Thoracic aorta (tissue), 2 donors: ENCODE results near the gene RTKN2. TPM values are rescaled to one million over a fixed set of nuclear protein-coding genes. Genes with fewer than 3 reads are reported as not detected.

Experiments used
- ATAC-seq: fragments of 150-250 bp; one replicate; pipeline ENCODE4 v1.8.0; 2017; ENCODE audit warnings: low read depth; ENCODE audit not compliant: insufficient number of reproducible peaks, low FRiP score
- DNase-seq: peaks from one replicate; pipeline ENCODE4 v3.0.0-alpha.2; 2020; ENCODE audit warnings: low spot score
- H3K27ac ChIP-seq, 2 donors: fragments of 200-600 bp; sonication (generic); 1 replicate in 1 of 2; 2 replicates in 1 of 2; pipeline ENCODE4 v1.5.1; 2016; ENCODE audit warnings: mild to moderate bottlenecking in 2 of 2, moderate library complexity in 2 of 2
- H3K27me3 ChIP-seq: fragments of 200-600 bp; sonication (generic); replicated peaks from 2 replicates; pipeline ENCODE4 v1.6.0; 2016; ENCODE audit warnings: mild to moderate bottlenecking; ENCODE audit not compliant: insufficient read depth
- H3K36me3 ChIP-seq: fragments of 200-600 bp; sonication (generic); one replicate; pipeline ENCODE4 v1.5.1; 2016
- H3K4me1 ChIP-seq, 2 donors: fragments of 200-600 bp; sonication (generic); 1 replicate in 1 of 2; 2 replicates in 1 of 2; pipeline versions ENCODE4 v1.5.1 to v1.6.0; 2016; ENCODE audit warnings: low read depth in 2 of 2, mild to moderate bottlenecking in 1 of 2; ENCODE audit not compliant: control insufficient read depth in 1 of 2
- H3K4me3 ChIP-seq: fragments of 200-600 bp; sonication (generic); 2 replicates; pipeline ENCODE4 v1.5.1; 2016; ENCODE audit warnings: mild to moderate bottlenecking
- H3K9me3 ChIP-seq: fragments of 200-600 bp; sonication (generic); 2 replicates; pipeline ENCODE4 v1.5.1; 2016
- CTCF ChIP-seq: fragments of 200-600 bp; sonication (generic); IDR thresholded peaks from one replicate; pipeline ENCODE4 v1.5.1; 2019; ENCODE audit warnings: antibody characterized with exemption
- total RNA-seq, 2 donors: library from RNA; depleted of rRNA; stranded (reverse); fragments of >200 nt; gene quantifications; one replicate each; pipeline versions ENCODE4 v1.1.0 to v1.2.3, GENCODE V29; 2016

RTKN2 gene
- total RNA-seq, 2 donors from 2014 or later: not detected

- Histone ChIP-seq H3K4me1 (peaks cover 10 to 35% of the 10 kb centered on the region in 2 donors), H3K4me3 (peak overlapping the region; percentile 13), H3K27me3 (no peaks in the 10 kb centered on the region), H3K27ac (peak overlapping the region; percentile 55 to 59), H3K36me3 (no peaks in the 10 kb centered on the region), H3K9me3 (no peaks in the 10 kb centered on the region)
- TF ChIP-seq CTCF: no peak
- DNase-seq: no peak
- no peak for ATAC-seq
These were observed 82.5 kb downstream of the RTKN2 start for GRCh38 chr10:62185919-62186692.

GRCh38 chr10:62183857-62184795, 84.5 kb downstream of the RTKN2 start:
- peaks cover 10 to 35% of the 10 kb centered on the region in 2 donors for H3K4me1 ChIP-seq
- no peak overlapping the region for H3K27ac ChIP-seq
- TF ChIP-seq CTCF: no peak
- DNase-seq: no peak
- no peak for ATAC-seq
- no peaks in the 10 kb centered on the region for H3K36me3 ChIP-seq
- no peak overlapping the region for H3K4me3 ChIP-seq
- H3K27me3 ChIP-seq: no peaks in the 10 kb centered on the region
- peaks cover 4% of the 10 kb centered on the region for H3K9me3 ChIP-seq

- no peak for ATAC-seq
- no peak overlapping the region for H3K27ac ChIP-seq
- no peaks in the 10 kb centered on the region for H3K27me3 ChIP-seq
- DNase-seq: no peak
- peaks cover 10 to 35% of the 10 kb centered on the region in 2 donors for H3K4me1 ChIP-seq
- no peaks in the 10 kb centered on the region for H3K36me3 ChIP-seq
- H3K4me3 ChIP-seq: no peak overlapping the region
- no peak for TF ChIP-seq CTCF
- peaks cover 4% of the 10 kb centered on the region for H3K9me3 ChIP-seq
These were observed 85.2 kb downstream of the RTKN2 start for GRCh38 chr10:62183442-62183841.

- Histone ChIP-seq H3K27ac (no peak overlapping the region), H3K36me3 (no peaks in the 10 kb centered on the region), H3K27me3 (no peaks in the 10 kb centered on the region), H3K4me1 (peaks cover 8 to 28% of the 10 kb centered on the region in 2 donors), H3K4me3 (no peak overlapping the region), H3K9me3 (peaks cover 4% of the 10 kb centered on the region)
- DNase-seq (no peak), ATAC-seq (no peak)
- no peak for TF ChIP-seq CTCF
These were observed 86.0 kb downstream of the RTKN2 start for GRCh38 chr10:62182595-62182994.

- no peaks in the 10 kb centered on the region for H3K27me3 ChIP-seq
- H3K9me3 ChIP-seq: peaks cover 4% of the 10 kb centered on the region
- no peaks in the 10 kb centered on the region for H3K36me3 ChIP-seq
- peaks cover 4 to 24% of the 10 kb centered on the region in 2 donors for H3K4me1 ChIP-seq
- ATAC-seq (no peak), DNase-seq (no peak)
- H3K4me3 ChIP-seq: no peak overlapping the region
- no peak overlapping the region for H3K27ac ChIP-seq
- no peak for TF ChIP-seq CTCF
These were observed 86.5 kb downstream of the RTKN2 start for GRCh38 chr10:62182171-62182570.
